GM12872 (cell line): ENCODE data around the gene UBAC1.

Experiments used
- TF ChIP-seq, protein P1 (sequence below): IDR thresholded peaks from 3 replicates; pipeline ENCODE4 v1.5.1; 2011; ENCODE audit warnings: low read depth, mild to moderate bottlenecking, low read length, moderate library complexity; ENCODE audit not compliant: insufficient read depth

Gene UBAC1

DNA sequence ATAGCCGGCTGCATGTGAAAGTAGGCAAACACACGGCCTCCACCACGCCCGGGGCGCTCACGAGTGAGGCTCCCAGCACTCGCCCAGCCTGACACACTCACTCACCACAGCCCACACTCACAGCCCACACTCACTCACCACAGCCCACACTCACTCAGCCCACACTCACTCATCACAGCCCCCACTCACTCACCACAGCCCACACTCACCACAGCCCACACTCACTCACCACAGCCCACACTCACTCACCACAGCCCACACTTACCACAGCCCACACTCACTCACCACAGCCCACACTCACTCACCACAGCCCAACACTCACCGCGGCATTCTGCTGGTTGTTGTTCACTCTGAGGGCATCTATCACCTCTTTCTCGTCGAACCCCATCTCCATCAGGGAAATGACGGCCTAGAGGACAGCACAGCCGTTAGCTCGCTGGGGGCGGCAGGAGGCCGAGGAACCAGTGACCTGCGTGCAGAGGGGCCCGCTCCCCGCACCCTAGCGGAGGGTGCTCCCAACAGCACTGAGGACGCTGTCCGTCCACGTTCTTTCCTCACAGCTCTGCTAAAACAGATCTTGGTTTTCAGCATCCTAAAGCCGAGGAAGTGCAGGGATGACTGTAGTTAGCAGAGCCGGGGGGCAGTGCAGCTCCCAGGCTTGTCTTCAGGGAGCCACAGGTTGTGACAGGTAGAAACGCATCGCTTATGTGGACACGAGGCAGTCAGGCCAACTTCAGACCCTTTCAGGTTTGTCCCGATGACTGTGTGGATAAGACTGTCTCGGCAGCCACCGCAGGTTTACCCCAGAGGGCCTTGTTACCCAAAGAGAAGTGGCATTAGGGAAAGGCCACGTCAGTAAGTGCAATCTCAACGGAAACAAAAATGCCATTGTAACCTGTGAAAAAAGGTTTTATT, 21.6 kb downstream of the UBAC1 start:
- TF ChIP-seq, protein P1, sequence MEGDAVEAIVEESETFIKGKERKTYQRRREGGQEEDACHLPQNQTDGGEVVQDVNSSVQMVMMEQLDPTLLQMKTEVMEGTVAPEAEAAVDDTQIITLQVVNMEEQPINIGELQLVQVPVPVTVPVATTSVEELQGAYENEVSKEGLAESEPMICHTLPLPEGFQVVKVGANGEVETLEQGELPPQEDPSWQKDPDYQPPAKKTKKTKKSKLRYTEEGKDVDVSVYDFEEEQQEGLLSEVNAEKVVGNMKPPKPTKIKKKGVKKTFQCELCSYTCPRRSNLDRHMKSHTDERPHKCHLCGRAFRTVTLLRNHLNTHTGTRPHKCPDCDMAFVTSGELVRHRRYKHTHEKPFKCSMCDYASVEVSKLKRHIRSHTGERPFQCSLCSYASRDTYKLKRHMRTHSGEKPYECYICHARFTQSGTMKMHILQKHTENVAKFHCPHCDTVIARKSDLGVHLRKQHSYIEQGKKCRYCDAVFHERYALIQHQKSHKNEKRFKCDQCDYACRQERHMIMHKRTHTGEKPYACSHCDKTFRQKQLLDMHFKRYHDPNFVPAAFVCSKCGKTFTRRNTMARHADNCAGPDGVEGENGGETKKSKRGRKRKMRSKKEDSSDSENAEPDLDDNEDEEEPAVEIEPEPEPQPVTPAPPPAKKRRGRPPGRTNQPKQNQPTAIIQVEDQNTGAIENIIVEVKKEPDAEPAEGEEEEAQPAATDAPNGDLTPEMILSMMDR: no peak

DNA sequence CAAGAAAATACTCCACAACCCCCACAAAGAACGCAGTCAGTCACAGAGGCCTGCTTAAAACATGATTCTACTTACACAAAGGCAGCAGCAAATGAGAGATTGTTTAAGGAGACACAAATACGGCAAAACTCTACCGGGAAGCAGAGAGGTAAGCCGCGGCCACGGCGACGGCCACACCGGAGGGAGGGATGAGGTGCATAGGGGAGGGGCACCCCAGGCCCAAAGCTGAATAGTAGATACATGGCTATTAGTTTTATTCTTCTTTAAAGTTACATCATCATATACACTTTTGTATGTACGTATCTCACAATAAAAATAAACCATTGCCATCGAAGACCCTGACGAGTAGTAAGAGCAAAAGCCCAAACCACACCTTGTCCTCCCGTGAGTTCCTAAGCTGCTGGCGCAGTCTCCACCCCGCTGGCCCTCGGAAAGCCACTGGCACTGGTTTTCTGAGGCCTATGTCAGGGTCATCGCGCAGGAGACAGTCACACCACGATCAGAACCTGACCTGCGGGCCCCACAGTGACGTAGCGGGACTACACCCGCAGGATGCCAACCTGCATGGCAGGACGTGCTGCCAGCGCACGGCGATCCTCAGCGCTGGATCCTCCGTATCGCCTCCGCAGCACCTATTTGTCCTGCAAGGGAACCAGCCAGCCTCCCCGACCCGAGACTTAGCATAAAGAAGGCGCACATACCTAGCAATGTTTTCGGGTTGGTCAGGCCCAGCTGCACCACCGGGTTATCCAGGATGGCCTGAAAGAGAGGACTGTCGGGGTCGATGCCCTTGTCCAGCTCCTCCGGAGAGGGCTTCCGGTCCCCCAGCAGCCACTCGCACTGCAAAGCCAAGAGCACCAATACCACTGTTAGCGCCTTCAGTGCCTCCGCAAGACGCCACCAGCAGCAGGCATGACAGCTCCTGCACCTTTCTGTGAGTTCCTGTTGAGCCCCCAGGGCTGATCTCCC, 23.4 kb downstream of the UBAC1 start:
- TF ChIP-seq, protein P1: no peak

DNA sequence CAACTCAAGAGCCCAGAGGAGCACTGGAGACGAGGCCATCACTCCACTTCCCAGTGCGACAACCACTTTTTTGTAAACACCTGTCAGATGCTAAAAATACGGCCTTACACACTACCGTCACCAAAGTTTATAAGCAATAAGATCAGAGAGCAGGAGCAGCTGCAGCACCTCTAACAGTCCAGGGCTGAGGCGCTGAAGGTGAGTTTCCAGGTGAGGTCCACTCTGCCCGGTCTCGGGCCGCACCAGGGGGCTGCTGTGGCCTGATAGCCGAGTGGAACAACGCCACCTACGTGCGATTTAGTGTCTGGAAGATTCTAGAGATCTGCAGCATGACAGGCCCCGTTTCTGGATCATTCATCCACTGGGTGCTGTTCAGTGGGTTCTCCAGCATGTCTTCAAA, 28.1 kb downstream of the UBAC1 start:
- TF ChIP-seq, protein P1: no peak

DNA sequence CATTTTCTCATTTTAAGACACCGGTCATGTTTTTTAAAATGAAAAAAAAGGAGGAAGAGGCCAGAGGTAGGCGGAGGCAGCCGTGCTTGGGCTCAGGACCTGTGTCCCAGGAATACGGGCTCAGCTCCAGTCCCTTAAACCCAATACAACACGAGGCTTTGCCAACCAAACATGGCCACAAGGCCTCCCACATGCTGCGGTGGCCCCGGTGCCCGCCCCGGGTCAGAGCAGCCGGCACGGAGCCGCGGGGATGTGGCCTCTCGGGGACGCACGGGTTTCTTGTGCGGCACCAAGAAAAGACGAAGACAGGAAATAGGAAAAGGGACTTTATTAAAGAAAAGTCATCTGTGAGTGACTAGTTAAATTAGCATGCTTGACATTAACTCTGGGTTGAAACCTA, 28.5 kb downstream of the UBAC1 start:
- TF ChIP-seq, protein P1: no peak

DNA sequence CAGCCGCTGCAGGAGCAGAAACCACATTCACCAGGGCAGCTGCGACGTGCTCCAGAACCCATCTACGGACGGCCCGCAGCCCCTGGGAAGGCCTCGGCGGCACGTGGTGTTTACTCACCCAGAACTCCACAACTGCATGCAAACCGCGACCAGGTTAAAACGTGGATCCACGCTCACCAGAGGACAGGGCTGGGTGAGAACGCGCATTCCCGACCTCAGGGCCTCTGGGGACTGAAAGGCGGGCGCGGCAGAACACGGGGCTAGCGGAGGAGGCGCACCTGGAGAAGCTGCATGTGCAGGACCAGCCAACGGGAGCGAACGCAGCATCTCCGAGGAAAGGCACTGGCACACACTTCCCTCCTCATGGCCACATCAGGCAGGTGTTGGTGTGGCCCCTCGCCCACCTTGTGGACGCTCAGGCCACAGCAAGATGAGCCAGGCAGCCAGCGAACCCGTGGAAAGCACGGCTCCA, 29.8 kb downstream of the UBAC1 start:
- TF ChIP-seq, protein P1: no peak

DNA sequence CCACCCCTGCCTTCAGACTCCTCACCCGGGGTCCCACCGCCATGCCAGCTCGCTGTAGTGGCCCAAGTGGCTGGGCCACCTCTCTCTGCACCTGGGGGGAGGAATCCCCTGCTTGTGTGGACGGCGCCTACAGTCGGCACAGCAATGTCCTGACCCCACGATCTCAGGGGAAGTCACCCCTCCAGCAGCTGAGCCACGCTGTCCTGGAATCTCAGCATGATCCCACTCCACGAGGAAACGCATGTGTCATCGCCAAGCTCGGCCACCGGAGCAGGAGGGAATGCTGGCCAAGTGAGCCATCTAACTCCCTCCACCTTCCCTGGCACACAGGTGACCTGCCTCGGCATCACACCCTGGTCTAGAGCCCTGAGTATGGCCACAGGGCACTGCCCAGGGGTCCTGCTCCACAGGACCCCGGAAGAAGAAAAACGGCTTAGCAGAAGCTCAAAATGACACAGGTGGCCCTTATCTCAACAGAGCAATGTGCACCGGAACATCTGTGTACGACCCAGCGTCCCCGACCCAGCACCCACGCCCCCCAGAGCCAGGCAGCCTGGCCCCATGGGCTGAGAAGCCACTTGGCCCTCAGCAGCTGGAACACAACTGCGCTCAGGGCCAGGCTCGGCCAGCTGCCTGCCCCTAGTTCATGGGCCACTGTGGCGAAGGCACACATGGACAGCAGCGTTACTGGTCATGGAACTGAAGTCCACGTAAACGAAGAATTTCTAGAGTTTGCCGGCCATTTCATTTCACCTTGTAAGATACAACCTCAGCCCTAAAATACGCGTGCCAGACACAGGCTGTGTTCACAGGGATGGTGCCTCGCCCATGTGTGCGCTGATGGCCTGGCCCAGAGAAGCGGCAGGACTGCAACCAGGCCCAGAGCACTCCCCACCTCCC, 30.5 kb downstream of the UBAC1 start:
- TF ChIP-seq, protein P1: no peak
